Ovary (tissue), 9 donors: ENCODE data around the gene YEATS2. TPM values are rescaled to one million over a fixed set of nuclear protein-coding genes. Genes with fewer than 3 reads are reported as not detected.

ENCODE experiments used
- DNase-seq, 5 donors: peaks; one replicate each; pipeline ENCODE4 v3.0.0-alpha.2; 2019 to 2020
- H3K27ac ChIP-seq, 2 donors: fragments of 200-600 bp; one replicate each; pipeline versions ENCODE4 v1.5.1 to v1.8.0; 2019 to 2022
- H3K27me3 ChIP-seq: fragments of 200-600 bp; one replicate; pipeline ENCODE4 v1.8.0; 2022
- H3K36me3 ChIP-seq: fragments of 200-600 bp; sonication (generic); one replicate; pipeline ENCODE4 v1.5.1; 2019
- H3K4me1 ChIP-seq: one replicate; pipeline ENCODE4 v1.8.1; 2013; ENCODE audit warnings: mild to moderate bottlenecking, moderate library complexity; ENCODE audit not compliant: insufficient read depth
- H3K4me3 ChIP-seq: fragments of 200-600 bp; sonication (generic); one replicate; pipeline ENCODE4 v1.5.1; 2017
- H3K9me3 ChIP-seq, 2 donors: fragments of 200-600 bp in 1 of 2; sonication (generic) in 1 of 2; one replicate each; pipeline versions ENCODE4 v1.5.1 to v1.8.1; 2013 to 2019; ENCODE audit warnings: mild to moderate bottlenecking in 1 of 2, moderate library complexity in 1 of 2
- EP300 ChIP-seq: sonication (generic); formaldehyde crosslinking; IDR thresholded peaks from one replicate; pipeline ENCODE4 v1.6.1; 2017; ENCODE audit warnings: antibody characterized with exemption
- POLR2A ChIP-seq: fragments of 450-650 bp; IDR thresholded peaks from one replicate; pipeline ENCODE4 v1.6.1; 2017; ENCODE audit warnings: antibody characterized with exemption, mild to moderate bottlenecking, moderate library complexity
- WGBS, 3 donors: extraction: QIAGEN DNeasy Blood & Tissue Kit in 1 of 3; methylation state at CpG; one replicate each; pipeline versions ENCODE4 v1.1.5 to v1.1.7; 2013 to 2017; 5-methylcytosine and 5-hydroxymethylcytosine counted together
- intact Hi-C, 4 donors: fragments of 100-400 bp; cut with DNase I; formaldehyde crosslinking; loops; one replicate each; pipeline versions ENCODE4 v1.11.0 to v1.15.1; 2022 to 2023
- polyA plus RNA-seq, 2 donors: library from polyadenylated mRNA; stranded (reverse); fragments of 200-250 nt in 1 of 2; fragments of 350-450 nt in 1 of 2; fragmentation: Illumina TruSeq in 1 of 2; extraction: RNeasy Lipid Tissue Mini Kit (QIAGEN cat#74804) in 1 of 2; gene quantifications; one replicate each; pipeline ENCODE4 v1.2.3, GENCODE V29; 2013 to 2014
- total RNA-seq, 7 donors: library from RNA; depleted of rRNA in 2 of 7; stranded (reverse); fragments of >200 nt in 2 of 7; fragmentation: NEBNext Ultra II Directional in 3 of 7; extraction: Animal tissue kit (Norgen Biotek cat#: 25700) in 3 of 7; gene quantifications; one replicate each; pipeline versions ENCODE4 v1.1.0 to v1.2.4, GENCODE V29; 2016 to 2023
- TF ChIP-seq, protein P1 (sequence below), 3 donors: fragments of 450-650 bp in 2 of 3; fragments of 200-600 bp in 1 of 3; IDR thresholded peaks; one replicate each; pipeline versions ENCODE4 v1.5.1 to v1.8.0; 2016 to 2022; ENCODE audit warnings: antibody characterized with exemption in 3 of 3, mild to moderate bottlenecking in 1 of 3
- donor health status: DM: no; HTN: no; CAD: no; lungs with moderate emphysema.
- donor health status: DM: no; HTN: no; CAD: no.
- donor health status: Bipolar disorder and iron deficiency.
- donor health status: DM: yes; HTN: yes; CAD: no.
- donor health status: DM: no; HTN: no; CAD: no.
- donor health status: DM: yes; HTN: yes; CAD: no.

Gene YEATS2
- total and polyA plus RNA-seq, 9 donors: 11.3 to 35.5 (median 26.0) TPM

DNA sequence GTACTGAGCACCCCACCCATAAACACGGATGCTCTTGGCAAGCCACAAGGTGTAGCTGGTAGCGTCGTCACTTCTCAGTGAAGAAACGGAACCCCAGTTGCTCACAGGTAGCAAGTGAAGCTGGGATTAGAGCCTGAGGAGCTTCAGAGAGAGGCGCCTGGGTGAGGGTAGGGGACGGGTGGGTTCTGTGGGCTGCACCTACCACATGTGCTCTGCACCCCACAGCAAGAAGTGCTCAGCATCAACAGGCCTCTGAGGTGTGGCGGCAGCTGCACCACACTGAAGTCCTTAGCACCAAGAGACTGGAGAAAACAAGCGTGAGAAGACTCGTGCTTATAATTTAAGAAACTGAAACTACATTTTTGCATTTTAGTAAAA, 118.0 kb downstream of the YEATS2 start:
- Histone ChIP-seq H3K27me3 (no peaks in the 10 kb centered on the region), H3K9me3 (no peaks in the 10 kb centered on the region), H3K27ac (no peak overlapping the region), H3K4me1 (no peaks in the 10 kb centered on the region), H3K36me3 (no peaks in the 10 kb centered on the region), H3K4me3 (no peak overlapping the region)
- TF ChIP-seq, protein P1, sequence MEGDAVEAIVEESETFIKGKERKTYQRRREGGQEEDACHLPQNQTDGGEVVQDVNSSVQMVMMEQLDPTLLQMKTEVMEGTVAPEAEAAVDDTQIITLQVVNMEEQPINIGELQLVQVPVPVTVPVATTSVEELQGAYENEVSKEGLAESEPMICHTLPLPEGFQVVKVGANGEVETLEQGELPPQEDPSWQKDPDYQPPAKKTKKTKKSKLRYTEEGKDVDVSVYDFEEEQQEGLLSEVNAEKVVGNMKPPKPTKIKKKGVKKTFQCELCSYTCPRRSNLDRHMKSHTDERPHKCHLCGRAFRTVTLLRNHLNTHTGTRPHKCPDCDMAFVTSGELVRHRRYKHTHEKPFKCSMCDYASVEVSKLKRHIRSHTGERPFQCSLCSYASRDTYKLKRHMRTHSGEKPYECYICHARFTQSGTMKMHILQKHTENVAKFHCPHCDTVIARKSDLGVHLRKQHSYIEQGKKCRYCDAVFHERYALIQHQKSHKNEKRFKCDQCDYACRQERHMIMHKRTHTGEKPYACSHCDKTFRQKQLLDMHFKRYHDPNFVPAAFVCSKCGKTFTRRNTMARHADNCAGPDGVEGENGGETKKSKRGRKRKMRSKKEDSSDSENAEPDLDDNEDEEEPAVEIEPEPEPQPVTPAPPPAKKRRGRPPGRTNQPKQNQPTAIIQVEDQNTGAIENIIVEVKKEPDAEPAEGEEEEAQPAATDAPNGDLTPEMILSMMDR (IDR thresholded peaks at IDR 0.05): no peak
- TF ChIP-seq EP300: no peak
- TF ChIP-seq POLR2A: no peak
- intact Hi-C loops: no loop called here
- WGBS, 3 donors: 59 to 66% (median 62%) methylated on average over 9 of the region's 9 CpGs
- no peak for DNase-seq

DNA sequence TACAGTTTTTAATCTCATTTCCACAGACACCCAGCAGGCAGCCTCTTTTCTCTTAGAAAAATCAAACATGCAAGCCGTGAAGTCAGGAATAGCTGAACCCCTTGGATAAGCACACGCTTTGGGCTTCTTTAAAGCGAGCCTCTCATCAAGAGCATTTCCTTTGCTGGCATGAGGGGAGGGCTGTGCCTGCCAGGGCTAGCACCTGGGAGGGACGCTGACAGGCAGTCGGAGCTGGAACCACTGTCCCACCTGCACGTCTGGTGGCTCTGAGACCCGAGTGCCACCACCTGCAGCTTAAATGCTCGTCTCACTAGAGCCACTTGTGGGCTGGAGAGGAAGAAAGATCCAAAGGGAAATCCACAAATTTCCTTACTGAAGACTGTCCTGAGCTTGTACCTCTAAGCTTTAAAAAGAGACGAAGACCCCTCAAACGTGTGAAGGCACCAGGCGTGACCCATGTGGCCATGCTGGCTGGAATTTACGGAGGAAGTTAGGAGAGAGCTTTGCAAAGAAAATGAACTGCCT, 118.4 kb downstream of the YEATS2 start:
- Histone ChIP-seq H3K4me1 (no peaks in the 10 kb centered on the region), H3K9me3 (no peaks in the 10 kb centered on the region), H3K4me3 (no peak overlapping the region), H3K36me3 (no peaks in the 10 kb centered on the region), H3K27me3 (no peaks in the 10 kb centered on the region), H3K27ac (no peak overlapping the region)
- no peak for DNase-seq
- intact Hi-C loops: no loop called here
- 72 to 82% (median 77%) methylated on average over 12 of the region's 12 CpGs for WGBS, 3 donors
- TF ChIP-seq POLR2A (no peak), EP300 (no peak)
- TF ChIP-seq, protein P1 (IDR thresholded peaks at IDR 0.05): no peak

DNA sequence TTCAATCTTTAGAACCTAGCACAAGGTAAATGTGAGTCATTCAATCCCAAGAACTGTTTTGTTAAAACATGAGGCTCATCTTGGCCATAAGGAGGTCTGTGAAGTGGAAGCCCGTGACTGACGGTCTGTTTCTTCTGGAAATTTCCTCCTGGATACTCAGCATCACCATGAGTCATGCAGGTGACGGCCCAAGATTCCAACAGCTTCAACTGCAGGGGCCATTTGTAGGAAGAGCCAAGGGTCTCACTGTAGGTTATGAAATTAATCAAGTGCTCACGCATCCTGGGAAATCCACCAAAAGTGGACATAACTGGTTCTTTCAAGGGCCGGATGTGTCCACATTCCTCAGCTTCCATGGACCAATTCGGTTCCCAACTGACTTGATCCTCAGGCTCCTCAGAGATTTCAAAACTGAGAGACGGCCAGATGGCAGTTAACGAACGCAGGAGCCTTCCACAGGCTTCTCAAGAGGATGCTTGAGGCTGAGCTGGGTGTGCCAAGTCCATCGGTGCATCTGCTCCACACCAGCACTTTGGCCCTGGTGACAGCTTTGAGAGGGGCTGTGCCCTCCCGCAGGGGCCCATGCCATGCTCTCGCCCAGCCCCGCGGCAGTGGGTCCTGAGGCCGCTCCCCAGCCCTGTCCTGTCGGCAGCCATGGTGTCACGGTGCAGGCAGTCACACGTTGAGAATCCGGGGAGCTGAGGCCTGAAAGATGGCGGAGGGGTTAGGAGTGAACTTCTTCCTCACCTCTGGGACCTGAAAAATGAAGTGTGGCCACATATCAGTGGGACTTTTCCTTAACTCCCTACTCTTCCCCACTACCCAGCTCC, 119.3 kb downstream of the YEATS2 start:
- TF ChIP-seq POLR2A: no peak
- TF ChIP-seq, protein P1 (IDR thresholded peaks at IDR 0.05): no peak
- no peak for TF ChIP-seq EP300
- WGBS, 3 donors: 90 to 92% (median 90%) methylated on average over 20 of the region's 20 CpGs
- no peaks in the 10 kb centered on the region for H3K36me3 ChIP-seq
- intact Hi-C loops: no loop called here
- no peak overlapping the region for H3K4me3 ChIP-seq
- H3K27ac ChIP-seq: no peak overlapping the region
- H3K9me3 ChIP-seq: no peaks in the 10 kb centered on the region
- H3K4me1 ChIP-seq: no peaks in the 10 kb centered on the region
- no peak for DNase-seq
- H3K27me3 ChIP-seq: no peaks in the 10 kb centered on the region

DNA sequence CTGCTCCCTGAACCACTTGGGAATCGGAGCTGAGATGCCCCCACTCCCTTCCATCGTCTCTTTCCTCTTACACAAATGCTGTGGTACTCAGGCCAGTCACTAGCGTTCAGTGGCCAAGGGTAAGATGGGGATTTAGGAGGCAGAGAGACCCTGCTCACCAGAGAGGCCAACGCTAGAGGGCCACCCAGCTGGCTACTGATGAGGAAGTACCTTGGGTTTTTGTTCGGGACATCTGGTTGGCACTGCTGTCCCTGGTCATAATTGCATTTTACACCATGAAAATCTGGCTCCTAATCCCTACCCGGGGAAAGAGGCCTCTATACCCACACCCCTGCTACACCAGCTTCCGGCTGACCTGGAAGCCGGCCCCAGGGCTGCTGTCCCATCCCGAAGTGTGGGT, 120.0 kb downstream of the YEATS2 start:
- DNase-seq: no peak
- intact Hi-C loops: no loop called here
- Histone ChIP-seq H3K4me1 (no peaks in the 10 kb centered on the region), H3K36me3 (no peaks in the 10 kb centered on the region), H3K9me3 (no peaks in the 10 kb centered on the region), H3K27ac (no peak overlapping the region), H3K4me3 (no peak overlapping the region), H3K27me3 (no peaks in the 10 kb centered on the region)
- WGBS, 3 donors: 83 to 92% (median 89%) methylated on average over 8 to 9 of the region's 9 CpGs
- TF ChIP-seq POLR2A (no peak), EP300 (no peak)
- TF ChIP-seq, protein P1 (IDR thresholded peaks at IDR 0.05): no peak
